ENCODE data around the gene ACER1.

DNA sequence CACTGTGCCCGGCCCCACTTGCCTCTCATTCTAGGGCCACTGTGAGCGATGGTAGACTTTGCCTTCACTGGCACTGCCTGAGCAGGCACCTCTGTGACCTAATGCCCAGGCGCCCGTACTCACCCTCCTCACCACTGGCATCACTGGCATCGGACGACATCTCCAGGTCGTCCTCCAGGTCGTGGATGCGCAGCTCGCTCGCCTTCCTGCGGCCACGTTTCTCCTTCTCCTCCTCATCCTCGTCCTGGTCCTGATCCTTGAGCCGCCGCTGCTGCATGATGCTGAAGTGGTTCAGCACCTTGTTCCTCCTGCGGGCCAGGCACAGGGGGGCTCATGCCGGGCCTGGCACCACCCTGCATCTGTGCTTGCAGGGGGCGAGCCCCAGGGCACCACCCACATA lies 49.8 kb upstream of the ACER1 start:
- no peak for TF ChIP-seq CTCF (optimal IDR thresholded peaks at IDR 0.05 in 1 of 3, IDR thresholded peaks at IDR 0.05 in 1 of 3, conservative IDR thresholded peaks at IDR 0.05 in 1 of 3; ENCODE audit: extremely low read depth in 1 of 3, insufficient read depth in 2 of 3, low read length in 3 of 3)
- no peak for TF ChIP-seq EZH2 (IDR thresholded peaks at IDR 0.05; ENCODE audit: low read length)

Data from keratinocyte (primary cell).